AG09309 (cell line): ENCODE results near the gene RBAK.
"Not testable (repeated sequence)": the region's sequence is repeated elsewhere in the genome, so short reads cannot be mapped to it uniquely, and the experiment has no call there.

Experiments used
- DNase-seq: peaks from one replicate; pipeline ENCODE4 v3.0.0-alpha.2; 2010; ENCODE audit warnings: low read depth
- H3K4me3 ChIP-seq: 2 replicates; pipeline ENCODE4 v1.5.1; 2011; ENCODE audit warnings: mild to moderate bottlenecking, low read depth, low read length, moderate library complexity; ENCODE audit not compliant: control insufficient read depth
- TF ChIP-seq, protein P1 (sequence below): IDR thresholded peaks from 2 replicates; pipeline ENCODE4 v1.5.1; 2011; ENCODE audit warnings: mild to moderate bottlenecking, low read depth, low read length, inconsistent platforms; ENCODE audit not compliant: insufficient read depth, control insufficient read depth; ENCODE audit errors: missing control alignments

RBAK gene

DNA sequence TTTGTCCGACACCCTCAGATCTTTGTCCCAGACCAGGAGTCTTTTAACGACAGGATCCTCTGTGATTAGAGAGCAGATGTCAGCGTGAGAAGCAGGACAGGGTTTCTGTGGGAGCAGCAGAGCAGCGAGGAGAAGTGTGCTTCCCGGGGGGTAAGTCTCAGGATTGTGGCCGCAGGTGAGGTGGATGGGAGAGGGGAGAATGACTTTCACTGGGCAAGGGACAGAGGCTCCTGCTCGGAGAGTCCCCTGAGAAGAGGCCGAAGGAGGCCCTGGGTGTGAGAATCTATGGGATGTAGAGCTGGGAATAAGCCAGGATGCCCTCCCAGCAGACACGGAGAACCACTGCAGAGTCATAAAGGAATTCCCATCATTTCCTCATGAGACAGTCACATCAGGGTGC lies 10.4 kb upstream of the RBAK start:
- H3K4me3 ChIP-seq: no peak overlapping the region
- TF ChIP-seq, protein P1, sequence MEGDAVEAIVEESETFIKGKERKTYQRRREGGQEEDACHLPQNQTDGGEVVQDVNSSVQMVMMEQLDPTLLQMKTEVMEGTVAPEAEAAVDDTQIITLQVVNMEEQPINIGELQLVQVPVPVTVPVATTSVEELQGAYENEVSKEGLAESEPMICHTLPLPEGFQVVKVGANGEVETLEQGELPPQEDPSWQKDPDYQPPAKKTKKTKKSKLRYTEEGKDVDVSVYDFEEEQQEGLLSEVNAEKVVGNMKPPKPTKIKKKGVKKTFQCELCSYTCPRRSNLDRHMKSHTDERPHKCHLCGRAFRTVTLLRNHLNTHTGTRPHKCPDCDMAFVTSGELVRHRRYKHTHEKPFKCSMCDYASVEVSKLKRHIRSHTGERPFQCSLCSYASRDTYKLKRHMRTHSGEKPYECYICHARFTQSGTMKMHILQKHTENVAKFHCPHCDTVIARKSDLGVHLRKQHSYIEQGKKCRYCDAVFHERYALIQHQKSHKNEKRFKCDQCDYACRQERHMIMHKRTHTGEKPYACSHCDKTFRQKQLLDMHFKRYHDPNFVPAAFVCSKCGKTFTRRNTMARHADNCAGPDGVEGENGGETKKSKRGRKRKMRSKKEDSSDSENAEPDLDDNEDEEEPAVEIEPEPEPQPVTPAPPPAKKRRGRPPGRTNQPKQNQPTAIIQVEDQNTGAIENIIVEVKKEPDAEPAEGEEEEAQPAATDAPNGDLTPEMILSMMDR: no peak
- no peak for DNase-seq

DNA sequence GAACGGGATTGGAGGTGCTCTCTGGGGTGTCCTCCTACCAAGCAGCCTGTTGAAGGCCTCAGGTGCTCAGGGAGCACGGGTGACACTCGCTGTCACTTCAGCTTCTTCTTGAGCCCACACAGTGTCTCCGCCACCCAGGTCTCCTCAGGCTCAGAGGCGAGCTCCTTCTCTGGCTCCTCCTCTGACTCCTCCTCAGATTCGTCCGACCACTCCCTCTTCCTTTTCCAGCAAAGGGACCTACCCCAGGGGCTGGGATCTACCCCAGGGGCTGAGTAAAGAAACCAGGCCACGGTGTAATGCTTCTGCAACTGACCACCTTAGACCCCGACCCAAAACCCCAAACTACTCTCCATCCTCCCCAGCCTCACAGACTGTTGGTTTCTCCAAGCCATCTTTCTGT lies 9.2 kb upstream of the RBAK start:
- no peak overlapping the region for H3K4me3 ChIP-seq
- TF ChIP-seq, protein P1: no peak
- no peak for DNase-seq

DNA sequence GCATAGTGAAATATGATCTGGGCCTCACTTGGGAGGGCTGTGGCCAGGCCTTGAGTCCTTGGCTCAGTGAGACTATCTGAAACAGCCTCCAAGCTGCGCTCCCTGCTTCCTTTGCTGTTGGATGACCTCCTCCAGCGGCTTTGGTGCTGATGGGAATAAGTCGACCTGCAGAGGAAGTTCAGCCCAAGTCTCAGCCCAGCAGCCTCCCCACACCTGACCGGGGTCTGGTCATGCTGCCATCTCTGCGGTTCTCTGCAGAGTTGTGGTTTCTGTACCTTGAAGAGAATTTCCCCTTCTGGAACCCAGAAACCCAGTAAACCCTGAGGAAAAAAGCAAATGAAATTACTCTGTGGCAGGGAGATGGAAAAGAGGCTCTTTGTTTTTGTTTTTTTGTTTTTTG lies 4.6 kb upstream of the RBAK start:
- DNase-seq: no peak
- TF ChIP-seq, protein P1: no peak
- H3K4me3 ChIP-seq: no peak overlapping the region

DNA sequence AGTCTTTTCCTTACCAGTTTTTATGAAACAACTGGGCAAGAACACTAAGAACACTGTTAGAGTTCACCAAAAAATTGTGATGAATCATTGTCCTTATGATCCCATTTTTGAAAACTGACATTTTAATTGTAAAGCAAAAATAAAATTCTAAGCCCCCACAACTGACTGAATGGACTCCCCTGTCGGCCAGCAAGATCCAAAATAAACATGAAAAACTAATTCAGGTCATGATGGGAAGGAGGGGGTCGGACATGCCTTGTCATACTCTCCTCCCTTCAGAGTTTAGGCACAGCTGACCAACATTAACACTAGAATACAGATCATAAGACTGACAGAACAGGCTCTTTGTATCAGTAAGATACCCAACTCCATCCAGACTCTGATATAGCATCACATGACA lies 2.0 kb upstream of the RBAK start:
- TF ChIP-seq, protein P1: no peak
- H3K4me3 ChIP-seq: no peak overlapping the region
- DNase-seq: no peak

DNA sequence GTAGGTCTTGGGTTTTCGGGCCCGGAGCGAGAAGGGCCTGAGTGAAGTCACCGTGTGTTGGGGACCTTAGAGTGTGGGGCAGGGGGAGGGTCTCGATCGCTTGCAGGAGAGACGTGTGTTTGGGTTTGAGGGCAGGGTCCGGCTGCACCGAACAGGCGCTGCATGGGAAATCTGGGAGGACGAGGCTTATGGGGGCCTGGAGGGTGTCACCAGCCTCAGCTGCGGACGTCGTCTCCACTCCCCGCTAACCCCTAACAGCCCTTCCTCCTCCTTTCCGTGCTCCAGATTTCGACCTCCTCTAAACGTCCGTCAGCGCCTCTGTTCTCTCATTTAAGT lies 705 bp downstream of the RBAK start:
- not testable (repeated sequence) for DNase-seq
- peak overlapping the region; percentile 90 for H3K4me3 ChIP-seq

DNA sequence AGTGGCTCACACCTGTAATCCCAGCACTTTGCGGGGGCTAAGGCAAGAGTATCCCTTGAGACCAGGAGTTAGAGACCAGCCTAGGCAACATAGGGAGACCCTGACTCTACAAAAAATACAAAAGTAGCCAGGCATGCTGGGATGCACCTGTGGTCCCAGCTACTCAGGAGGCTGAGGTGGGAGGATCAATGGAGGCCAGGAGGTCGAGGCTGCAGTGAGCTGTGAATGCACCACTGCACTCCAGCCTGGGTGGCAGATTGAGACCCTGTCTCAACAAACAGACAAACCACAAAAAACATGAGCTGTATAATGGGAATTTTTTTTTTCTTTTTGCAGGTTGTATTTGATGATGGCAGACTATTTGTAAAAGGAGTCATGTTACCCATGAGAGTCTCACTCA lies 1.5 kb downstream of the RBAK start:
- DNase-seq, H3K4me3 ChIP-seq: not testable (repeated sequence)

DNA sequence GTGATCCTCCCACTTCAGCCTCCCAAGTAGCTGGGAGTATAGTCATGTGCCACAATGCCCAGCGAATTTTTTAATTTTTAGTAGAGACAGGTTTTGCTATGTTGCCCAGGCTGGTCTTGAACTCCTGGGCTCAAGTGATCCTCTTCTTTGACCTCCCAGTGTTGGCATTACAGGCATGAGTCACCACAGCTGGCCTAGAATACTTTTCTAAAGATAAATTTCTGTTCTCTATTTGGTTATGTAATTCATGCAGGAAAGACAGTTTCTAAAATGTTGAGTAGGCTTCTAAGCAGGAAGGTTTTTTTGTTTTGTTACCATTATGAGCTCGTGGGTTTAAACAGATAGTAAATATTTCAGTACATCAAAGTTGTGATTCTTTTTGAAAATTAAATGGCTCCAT lies 5.0 kb downstream of the RBAK start:
- TF ChIP-seq, protein P1: no peak

DNA sequence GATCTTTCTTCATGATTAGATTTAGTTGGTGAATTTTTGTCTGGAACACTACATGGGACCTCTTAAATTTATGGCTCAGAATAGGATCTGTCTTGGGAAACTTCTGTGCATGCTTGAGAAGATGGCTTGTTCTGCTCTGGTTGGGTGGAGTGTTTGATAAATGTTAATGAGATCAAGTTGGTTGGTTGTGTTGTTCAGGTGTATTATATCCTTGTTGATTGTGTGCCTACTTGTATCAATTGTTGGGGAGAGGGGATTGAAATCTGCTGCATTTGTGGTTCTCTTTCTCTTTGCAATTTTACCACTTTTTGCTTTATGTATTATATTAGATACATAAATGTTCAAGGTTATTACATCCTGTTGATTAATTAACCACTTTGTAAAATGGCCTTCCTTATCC lies 6.1 kb downstream of the RBAK start:
- not testable (repeated sequence) for H3K4me3 ChIP-seq, DNase-seq

More for the DNA sequence above, 5.0 kb downstream of the RBAK start:
- DNase-seq: no peak
- no peak overlapping the region for H3K4me3 ChIP-seq

DNA sequence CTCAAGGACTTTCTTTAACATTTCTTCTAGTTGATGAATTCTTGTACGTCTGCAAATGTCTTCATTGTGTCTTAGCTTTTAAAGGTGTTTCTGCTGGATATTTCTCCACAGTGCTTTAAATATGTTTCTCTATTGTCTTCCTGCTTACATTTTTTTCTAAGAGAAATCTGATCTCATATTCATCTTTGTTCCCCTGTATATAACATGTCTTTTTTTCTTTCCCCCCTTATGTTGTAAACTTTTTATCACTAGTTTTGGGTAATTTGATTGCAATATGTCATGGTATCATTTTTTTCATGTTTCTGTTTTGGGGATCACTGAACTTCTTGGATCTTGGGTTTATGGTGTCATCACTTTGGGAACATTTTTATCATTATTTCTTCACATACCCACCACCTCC lies 7.5 kb downstream of the RBAK start:
- no peak for DNase-seq
- TF ChIP-seq, protein P1: no peak
- no peak overlapping the region for H3K4me3 ChIP-seq
